ENCODE results near the gene FAM43B.
"Not testable (repeated sequence)": the region's sequence is repeated elsewhere in the genome, so short reads cannot be mapped to it uniquely, and the experiment has no call there.

Gene FAM43B, protein sequence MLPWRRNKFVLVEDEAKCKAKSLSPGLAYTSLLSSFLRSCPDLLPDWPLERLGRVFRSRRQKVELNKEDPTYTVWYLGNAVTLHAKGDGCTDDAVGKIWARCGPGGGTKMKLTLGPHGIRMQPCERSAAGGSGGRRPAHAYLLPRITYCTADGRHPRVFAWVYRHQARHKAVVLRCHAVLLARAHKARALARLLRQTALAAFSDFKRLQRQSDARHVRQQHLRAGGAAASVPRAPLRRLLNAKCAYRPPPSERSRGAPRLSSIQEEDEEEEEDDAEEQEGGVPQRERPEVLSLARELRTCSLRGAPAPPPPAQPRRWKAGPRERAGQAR

DNA sequence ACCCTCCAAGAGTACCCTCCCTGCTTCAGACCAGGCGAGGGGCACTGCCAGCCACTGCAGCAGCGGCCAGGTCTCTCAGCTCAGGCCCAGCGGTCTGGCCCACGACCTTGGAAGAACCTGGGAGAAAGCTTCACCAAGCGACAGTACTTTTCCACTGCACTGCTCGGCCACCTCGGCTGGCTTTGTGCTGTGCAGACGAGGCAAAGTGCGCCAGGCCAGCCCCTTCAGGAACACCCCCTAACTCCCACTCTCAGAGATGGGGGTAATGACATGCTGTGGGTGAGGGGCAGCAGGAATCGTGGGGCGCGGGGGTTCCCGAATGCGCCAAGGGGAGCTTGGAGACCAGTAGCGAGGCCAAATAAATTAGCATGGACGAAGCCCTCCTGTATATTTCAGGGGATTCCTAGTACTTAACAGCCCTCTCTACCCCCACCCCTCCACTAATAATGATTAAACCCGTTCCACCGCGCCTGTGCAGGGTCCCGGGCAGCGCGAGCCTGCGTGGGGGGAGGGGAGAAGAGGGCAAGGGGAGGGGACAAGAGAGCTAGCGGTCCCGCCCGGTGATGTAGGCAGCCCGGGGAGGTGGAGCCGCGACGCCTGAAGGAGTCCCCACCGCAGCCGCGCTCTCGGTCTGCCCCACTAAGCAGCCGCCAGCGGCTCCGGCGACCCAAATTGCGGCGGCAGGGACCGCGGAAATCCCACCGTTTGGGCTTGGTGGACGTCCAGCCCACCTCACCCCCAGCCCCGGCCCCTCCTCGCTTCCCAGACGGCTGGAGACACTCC is at the start of gene FAM43B:
Gene FAM43B (plus strand): TSS at position 629 of the 783 bp plus-strand sequence. CDS start 401 bp downstream, outside the sequence.
- no peak for DNase-seq (ENCODE audit: low read depth, low spot score)

DNA sequence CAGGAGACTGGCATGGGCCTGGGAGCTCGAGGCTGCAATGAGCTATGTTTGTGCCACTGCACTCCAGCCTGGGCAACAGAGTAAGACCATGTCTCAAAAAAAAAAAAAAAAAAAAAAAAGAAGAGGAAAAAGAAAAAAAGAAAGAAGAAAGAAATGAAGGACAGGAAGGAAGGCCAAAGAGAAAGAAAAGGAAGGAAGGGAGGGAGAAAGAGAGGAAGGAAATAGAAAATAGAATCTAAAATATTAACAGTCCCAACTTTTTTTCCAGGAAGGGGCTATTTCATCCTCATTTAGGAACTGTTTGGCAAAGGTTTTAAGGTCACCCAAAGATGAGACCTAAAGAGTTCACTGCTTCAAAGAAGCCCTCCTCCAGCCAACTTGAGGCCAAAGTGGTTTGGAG is 46.9 kb upstream of the FAM43B start:
- no peak for DNase-seq (ENCODE audit: low read depth, low spot score)

DNA sequence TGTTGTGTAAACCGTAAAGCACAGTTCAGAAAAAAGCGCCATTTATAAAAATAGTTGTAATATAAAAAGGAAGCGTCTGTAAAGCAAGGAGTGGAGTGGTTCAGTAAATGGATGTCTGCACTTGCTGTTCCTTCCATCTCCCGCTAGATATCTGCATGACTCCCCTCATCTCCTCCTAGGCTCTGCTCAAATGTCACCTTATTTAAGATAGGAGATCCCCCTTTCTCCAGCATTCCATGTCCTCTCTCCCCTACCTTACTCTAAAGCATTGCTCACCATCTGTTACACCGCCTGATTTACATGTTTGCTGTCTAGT is 45.2 kb upstream of the FAM43B start:
- DNase-seq (ENCODE audit: low read depth, low spot score), result no peak

DNA sequence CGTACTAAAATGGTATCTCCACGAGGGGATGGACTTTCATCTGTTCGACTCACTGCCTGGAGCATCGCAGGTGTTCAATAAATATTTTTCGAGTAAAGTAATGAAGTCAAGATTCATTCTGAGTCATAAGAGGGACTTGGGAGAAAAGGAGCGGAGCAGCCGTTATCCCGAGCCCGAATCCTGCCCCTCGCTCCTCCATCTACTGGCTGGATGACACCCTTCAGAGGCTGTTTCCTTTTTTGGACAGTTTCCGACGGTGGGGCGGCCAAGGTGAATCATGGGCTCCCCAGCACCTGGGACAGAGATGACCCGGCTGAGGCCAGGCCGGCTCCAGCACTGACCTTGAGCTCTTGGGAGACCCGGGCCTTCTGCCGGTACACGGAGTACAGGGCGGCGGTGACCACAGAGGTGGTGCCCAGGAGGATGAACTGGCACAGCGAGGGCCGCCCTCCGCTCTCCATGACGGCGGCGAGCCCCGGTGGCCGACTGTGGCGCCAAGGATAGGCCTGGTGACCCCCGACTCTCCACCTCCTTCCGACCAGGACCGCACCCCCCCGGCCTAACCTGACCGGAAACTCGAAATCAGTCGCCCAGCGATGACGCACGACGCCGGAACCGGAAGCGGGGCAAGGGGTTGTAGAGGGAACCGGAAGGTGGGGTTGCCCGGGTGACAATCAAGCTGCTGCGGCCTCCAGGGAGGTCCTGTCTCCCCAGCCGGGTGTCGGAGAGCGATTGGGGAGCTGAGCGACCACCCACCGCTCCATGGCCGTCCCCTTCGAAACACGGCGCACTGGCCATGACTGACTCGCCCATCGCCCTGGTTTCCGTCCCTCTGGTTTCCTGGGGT is 44.6 kb upstream of the FAM43B start, which contains the start of gene MUL1:
Gene MUL1 (minus strand): TSS at position 588 of the 847 bp plus-strand sequence. CDS start 127 bp downstream, at position 461.
- DNase-seq (ENCODE audit: low read depth, low spot score), result peak; percentile 81

DNA sequence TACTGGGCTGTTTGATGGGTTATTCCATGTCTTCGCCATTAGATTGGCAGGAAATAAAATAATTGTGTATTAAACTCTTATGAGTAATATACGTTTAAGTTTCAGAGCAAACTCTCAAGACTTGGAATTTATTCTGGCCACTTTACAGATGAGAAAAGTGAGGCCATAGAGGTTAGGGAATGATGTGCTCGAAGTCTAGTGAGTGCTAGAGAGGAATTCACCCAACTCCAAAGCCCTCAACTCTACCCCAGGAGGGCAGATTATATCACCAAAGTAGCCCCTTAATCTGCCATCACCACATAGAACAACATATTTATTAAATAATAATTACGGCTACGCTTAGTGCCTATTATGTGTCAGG is 44.0 kb upstream of the FAM43B start:
- no peak for DNase-seq (ENCODE audit: low read depth, low spot score)

DNA sequence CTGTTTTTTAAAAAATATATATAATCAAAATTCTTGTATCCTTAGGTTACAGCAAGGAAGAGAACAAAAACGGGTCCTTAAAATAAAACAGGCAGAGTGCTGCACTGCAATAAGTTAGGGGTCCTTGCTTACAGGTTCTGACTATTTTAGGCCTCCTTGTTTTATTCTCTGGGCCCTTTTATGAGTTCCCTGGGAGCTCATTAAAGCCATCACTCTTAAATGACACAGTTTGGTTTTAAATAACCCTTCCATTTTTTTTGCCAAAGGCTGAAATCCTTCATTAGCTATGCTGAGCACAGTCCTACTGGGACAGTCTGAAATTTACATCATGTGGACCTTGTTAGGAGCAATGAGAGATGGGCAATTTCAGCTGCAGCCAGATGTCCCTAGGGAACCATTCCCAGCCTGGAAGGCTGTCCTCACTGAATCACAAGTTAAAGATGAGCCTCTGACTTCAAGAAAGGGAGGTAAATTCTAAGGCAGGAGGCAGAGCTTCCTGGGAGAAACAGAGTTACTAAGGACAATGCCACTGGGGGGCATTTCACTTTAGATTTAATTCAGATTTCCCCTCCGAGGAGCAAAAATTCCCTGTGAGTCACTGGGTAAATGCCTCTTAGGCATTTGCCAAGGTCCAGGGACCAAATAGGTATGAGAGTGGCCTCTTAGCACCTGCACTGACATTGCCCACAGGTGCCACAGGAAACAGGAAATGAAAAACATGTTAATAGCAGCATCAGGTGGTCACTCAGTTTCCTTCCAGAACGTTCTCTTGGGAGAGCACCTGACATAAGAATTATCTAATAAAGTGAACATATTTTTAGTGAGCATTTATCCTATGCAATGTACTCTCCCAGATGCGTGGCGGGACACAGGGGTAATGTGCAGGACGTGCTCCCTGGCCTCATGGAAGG is 40.6 kb upstream of the FAM43B start:
- no peak for DNase-seq (ENCODE audit: low read depth, low spot score)

DNA sequence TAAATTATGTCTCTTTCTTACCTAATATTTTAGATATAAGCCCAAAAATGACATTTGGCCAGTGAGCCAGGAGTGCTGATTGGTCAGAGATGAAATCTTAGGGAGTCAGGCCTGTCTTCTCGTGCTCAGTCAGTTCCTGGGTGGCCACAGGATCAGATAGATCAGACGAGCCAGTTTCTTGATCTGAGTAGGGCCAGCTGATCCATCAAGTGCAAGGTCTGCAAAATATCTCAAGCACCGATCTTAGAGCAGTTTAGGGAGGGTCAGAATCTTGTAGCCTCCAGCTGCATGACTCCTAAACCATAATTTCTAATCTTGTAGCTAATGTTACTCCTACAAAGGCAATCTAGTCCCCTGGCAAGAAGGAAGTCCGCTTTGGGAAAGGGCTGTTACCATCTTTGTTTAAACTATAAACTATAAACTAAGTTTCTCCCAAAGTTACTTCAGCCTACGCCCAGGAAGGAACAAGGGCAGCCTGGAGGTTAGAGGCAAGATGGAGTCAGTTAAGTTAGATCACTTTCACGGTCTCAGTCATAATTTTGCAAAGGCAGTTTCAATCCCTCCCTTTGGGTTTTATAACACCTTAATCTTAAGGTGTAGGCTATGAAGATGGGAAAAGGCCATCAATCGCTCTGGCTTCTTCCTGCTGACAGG is 32.6 kb upstream of the FAM43B start:
- DNase-seq (ENCODE audit: low read depth, low spot score), result not testable (repeated sequence)

DNA sequence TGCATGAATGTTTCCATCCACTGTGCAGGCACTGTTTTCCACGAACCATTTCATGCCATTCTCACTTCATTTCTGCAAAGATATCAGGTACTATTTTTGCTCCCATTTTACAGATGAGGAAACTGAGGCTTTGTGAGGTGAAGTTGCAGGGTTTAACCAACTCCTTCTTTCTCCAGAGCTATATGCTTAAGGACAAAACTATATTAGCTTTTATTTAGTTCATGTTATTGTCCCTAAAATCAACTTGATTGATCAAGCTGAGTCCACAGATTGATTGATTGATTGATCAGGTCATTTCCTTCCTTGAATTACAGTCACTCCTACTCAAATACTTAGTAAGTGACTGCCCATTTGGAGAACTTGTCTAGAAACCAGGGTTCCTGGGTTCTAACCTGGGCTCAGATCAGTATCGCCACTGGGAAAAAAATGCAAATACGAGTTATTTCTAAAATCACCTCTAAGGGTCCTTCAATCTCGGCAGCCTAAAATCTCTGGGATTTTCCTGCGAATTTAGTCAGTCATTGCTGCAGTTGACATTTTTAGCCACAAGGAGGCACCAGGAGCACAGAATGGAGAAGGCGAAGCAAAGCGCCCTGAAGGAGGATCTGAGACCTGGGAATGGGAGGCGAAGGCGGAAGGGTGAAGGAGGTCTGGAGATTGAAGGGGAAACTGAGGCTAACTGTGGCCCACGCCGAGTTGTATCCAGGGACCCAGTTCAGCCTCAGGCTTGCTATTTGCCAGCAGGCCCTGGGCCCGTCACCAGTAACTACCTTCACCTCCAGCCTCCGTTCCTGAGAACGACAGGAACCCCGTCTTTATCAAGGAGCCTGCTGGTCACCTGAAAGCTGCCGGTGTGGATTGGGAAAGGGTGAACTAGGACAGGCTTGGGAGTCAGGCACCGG is 30.2 kb upstream of the FAM43B start:
- peak; percentile 45 for DNase-seq (ENCODE audit: low read depth, low spot score)

DNA sequence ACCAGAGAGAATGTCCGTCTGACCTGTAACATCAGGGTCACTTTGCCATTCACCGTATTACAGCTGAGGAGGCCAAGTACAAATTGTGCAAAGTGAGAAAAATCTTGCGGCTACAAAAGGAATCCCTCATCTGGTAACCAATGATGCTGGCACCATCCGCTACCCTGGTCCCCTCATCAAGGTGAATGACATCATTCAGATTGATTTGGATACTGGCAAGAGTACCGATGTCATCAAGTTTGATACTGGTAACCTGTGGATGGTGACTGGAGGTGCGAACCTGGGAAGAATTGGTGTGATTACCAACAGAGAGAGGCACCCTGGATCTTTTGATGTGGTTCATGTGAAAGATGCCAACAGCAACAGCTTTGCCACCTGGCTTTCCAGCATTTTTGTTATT is 26.1 kb upstream of the FAM43B start:
- no peak for DNase-seq (ENCODE audit: low read depth, low spot score)

DNA sequence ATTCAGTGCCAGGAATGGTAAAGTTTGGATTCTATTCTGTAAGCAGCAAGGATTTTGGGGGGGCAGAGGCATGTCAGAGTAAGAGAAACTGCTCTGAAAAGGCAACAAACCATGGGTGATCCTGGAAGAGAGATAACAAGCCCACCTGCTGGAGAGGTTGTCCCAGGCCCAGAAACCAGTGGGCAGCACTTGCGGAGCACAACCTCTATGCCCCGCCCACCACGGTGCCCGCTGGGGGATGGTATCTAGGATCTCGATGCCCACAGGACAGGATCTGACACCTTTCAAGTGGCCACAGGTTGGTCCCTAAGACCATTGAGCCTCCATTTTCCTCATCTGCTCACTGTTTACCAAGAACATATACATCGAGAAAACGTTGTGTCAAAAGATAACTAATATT is 24.2 kb upstream of the FAM43B start:
- no peak for DNase-seq (ENCODE audit: low read depth, low spot score)

DNA sequence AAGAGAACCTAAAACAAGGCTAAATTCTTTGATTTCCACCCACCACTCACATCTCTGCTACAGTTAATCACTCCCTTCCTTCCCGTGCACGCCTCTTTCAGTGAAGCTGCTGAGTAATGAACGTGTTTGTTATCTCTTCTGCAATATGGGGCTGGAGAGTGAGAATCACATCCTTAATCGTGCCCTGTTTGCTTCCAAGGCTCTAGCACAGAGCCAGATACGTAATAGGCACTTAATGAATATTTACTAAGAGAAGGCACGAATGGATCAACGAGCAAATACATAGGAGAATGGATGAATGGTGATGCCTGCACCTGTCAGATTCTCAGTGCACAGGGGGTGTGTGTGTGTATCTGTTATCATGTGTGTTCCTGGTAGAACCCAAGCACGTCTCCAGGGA is 22.1 kb upstream of the FAM43B start:
- DNase-seq (ENCODE audit: low read depth, low spot score), result no peak

DNA sequence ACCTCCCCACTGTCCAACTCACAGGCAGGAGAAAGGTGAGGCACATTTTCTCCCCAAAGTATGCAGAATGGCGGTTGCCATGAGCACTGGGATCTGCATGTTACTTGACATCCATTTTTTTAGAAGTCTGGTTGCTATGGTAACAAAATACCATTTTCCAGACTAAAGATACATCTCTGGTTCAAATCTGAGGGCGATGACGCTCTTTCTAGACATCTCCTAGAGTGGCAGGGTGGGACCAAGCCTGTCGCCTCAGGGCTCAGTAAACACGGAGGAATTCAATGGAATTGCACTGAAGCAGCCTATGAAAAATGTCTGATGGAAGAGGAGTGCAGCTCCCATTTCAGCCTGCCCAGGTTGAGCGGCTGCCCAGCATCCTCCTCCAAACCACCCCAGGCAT is 21.5 kb upstream of the FAM43B start:
- no peak for DNase-seq (ENCODE audit: low read depth, low spot score)

DNA sequence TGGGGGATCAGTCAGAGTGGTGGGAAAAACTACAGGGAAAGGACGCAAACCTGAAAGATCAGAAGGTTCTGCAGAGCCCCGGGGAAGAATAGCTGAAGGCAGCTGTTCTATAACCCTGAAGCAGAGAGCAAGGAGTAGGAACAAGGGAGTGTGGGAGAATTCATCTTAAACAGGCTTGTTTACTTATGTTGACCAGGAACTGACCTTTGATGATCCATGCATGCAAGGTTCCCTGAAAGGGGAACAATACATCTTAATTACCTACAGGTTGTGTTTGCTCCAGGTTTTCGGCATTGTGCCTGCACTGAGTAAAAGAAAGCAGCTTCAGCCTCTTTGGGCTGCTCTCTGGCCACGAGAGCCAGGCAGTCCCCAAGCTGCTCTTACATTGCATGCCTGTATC is 18.7 kb upstream of the FAM43B start:
- no peak for DNase-seq (ENCODE audit: low read depth, low spot score)

DNA sequence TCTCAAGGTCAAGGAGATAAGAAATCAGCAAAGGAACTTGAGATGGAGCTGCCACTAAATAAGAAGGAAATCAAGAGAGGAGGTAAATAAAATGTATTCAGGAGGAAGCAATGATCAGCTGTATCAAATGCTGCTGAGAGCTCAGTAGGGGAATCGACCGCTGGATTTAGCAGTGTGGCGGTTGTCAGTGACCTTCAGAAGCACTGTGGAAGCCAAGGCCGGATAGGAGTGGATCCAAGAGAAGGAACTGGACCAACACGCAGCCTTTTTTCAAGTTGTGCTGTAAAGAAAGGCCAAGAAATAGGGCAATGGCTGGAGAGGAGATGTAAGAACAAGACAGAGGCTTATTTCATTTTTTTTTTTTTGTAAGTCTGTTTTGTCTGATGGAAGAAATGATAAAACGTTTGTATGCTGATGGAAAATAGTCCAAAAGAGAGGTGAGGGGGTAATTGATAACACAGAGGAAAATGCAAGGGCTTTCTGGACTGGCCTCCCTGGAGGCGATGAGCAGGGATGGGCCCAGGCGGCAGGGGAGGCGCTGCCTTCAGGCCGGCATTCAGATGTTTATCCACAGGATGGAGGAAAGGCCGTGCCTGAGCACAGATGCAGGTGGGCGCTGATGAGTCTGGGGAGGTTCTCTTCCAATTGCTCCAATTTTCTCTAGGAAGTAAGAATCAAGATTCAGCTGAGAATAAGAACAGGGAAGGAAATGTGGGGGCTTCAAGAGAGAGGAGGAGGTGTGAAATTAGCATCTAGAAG is 17.5 kb upstream of the FAM43B start:
- DNase-seq (ENCODE audit: low read depth, low spot score), result no peak

DNA sequence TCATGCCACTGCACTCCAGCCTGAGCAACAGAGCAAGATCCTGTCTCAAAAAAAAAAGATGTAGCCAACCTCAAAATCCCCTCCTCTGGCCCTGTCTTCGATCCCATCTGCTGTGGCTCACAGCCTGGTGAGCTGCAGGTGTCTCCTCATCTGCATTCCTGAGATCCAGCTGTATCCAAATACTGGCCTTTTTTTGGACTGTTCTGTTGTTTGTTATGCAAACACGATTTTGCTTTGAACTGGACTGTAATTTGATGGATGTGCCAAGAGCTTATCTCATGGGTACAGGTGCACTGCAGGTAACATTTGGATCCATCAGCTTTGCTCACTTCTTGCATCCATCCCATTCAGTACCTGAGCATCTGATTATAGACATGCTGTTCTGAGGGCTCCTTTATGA is 14.1 kb upstream of the FAM43B start:
- no peak for DNase-seq (ENCODE audit: low read depth, low spot score)

DNA sequence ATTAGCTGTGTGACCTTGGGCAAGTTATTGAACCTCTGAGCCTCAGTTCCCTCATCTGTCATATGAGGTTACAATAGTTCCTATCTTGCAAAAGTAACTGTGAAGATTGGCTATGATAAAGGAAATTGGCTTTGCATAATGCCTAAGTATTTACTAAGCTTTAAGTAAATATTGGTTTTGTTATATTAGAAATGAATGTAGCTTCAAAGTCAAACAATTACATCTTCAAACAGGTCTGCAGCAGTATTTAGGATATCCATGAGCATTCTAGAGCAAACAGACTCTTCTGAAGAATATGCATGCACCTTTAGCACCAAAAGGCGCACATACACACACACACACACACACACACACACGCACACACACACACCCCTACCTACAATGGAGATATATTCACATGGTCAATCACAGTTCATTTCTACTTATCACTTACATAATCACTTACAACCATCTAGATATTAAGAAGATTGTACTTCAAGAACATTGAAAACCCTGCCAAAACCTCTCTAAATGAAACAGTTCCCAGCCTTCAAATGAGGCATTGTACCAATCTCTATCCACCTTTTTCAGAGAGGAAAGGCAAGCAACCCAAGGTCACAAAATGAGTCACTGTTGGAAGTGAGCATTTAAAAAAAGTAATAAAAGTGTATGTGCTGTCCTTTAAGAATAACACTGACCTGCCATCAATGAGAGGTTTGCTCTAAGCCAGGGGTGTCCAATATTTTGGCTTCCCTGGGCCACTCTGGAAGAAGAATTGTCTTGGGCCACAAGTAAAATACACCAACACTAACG is 13.4 kb upstream of the FAM43B start:
- DNase-seq (ENCODE audit: low read depth, low spot score), result no peak

DNA sequence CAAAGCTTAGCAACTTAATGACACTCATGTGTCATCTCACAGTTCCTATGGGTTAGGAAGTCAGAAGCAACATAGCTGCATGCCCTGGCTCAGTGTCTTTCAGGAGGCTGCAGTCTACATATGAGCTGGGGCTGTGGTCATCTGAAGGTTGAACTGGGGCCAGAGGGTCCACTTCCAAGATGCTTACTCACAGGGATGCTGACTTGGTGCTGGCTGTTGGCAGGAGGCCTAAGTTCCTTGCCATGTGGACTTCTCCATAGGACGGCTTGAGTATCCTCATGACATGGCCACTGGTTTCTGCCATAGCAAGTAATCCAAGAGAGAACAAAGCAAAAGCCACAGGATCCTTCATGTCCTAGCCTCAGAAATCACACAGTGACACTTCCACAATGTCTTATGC is 12.1 kb upstream of the FAM43B start:
- DNase-seq (ENCODE audit: low read depth, low spot score), result no peak

DNA sequence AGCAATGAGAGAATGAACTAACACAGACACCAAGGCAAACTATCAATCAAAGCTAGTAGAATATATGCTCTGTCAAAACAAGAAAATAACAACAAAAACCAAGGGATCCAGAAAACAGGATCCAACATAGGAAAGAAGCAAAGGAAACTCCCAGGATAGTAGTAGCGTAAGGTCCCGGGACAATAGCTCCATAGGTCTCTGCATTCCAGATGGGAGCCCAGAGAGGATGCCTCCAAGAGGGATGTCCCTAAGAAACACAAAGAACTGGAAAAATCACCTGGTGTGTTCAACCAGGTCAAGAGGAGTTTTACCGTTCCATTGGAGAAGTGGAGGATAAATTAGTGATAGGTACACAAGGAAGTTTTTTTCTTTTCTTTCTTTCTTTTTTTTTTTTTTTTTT is 5.7 kb upstream of the FAM43B start:
- DNase-seq (ENCODE audit: low read depth, low spot score), result no peak

Measured in iPS DF 19.7 (cell line).